Hepatocyte (in vitro differentiated cells): ENCODE data around the gene HSPBAP1. TPM values are rescaled to one million over a fixed set of nuclear protein-coding genes. Genes with fewer than 3 reads are reported as not detected.

Experiments used
- DNase-seq: peaks from one replicate; pipeline ENCODE4 v3.0.0-alpha.2; 2016; ENCODE audit warnings: low spot score
- H2AFZ ChIP-seq: fragments of 200-600 bp; sonication (generic); 2 replicates; pipeline ENCODE4 v1.6.0; 2016; ENCODE audit warnings: antibody characterized with exemption, mild to moderate bottlenecking
- H3K27ac ChIP-seq: fragments of 200-600 bp; sonication (generic); 2 replicates; pipeline ENCODE4 v1.5.1; 2016; ENCODE audit warnings: mild to moderate bottlenecking
- H3K27me3 ChIP-seq: fragments of 200-600 bp; sonication (generic); 2 replicates; pipeline ENCODE4 v1.6.1; 2016
- H3K36me3 ChIP-seq: fragments of 200-600 bp; sonication (generic); replicated peaks from 2 replicates; pipeline ENCODE4 v1.5.1; 2016; ENCODE audit warnings: low read depth; ENCODE audit not compliant: insufficient read depth
- H3K4me1 ChIP-seq: fragments of 200-600 bp; sonication (generic); 2 replicates; pipeline ENCODE4 v1.5.1; 2016; ENCODE audit warnings: mild to moderate bottlenecking, moderate library complexity; ENCODE audit not compliant: insufficient read depth
- H3K4me2 ChIP-seq: fragments of 200-600 bp; sonication (generic); 2 replicates; pipeline ENCODE4 v1.6.0; 2016
- H3K4me3 ChIP-seq: fragments of 200-600 bp; sonication (generic); 2 replicates; pipeline ENCODE4 v1.5.1; 2016; ENCODE audit warnings: mild to moderate bottlenecking
- H3K79me2 ChIP-seq: fragments of 200-600 bp; sonication (generic); 2 replicates; pipeline ENCODE4 v1.6.0; 2017; ENCODE audit warnings: mild to moderate bottlenecking
- H3K9me2 ChIP-seq: fragments of 200-600 bp; sonication (generic); replicated peaks from 2 replicates; pipeline ENCODE4 v1.6.0; 2017; ENCODE audit warnings: mild to moderate bottlenecking; ENCODE audit not compliant: insufficient read depth
- H3K9me3 ChIP-seq: fragments of 200-600 bp; sonication (generic); 2 replicates; pipeline ENCODE4 v1.5.1; 2016; ENCODE audit warnings: low read depth, mild to moderate bottlenecking
- H4K20me1 ChIP-seq: fragments of 200-600 bp; sonication (generic); 2 replicates; pipeline ENCODE4 v1.6.0; 2016; ENCODE audit warnings: mild to moderate bottlenecking; ENCODE audit not compliant: insufficient read depth, poor library complexity, severe bottlenecking
- EZH2 ChIP-seq: fragments of 200-600 bp; sonication (generic); IDR thresholded peaks from 2 replicates; pipeline ENCODE4 v1.6.1; 2016; ENCODE audit warnings: antibody characterized with exemption, mild to moderate bottlenecking, borderline replicate concordance
- EZH2phosphoT487 ChIP-seq: fragments of 200-600 bp; sonication (generic); IDR thresholded peaks from one replicate; pipeline ENCODE4 v1.6.1; 2018; ENCODE audit warnings: antibody characterized with exemption, mild to moderate bottlenecking, low read depth, moderate library complexity; ENCODE audit not compliant: unreplicated experiment, severe bottlenecking
- WGBS: methylation state at CpG from one replicate; pipeline ENCODE4 v1.1.6; 2016; ENCODE audit warnings: low lambda C conversion rate; ENCODE audit errors: missing lambda C conversion rate; 5-methylcytosine and 5-hydroxymethylcytosine counted together
- polyA plus RNA-seq: library from polyadenylated mRNA; unstranded; fragments of >200 nt; fragmentation: Nextera tagmentation; extraction: Ambion mirVana; gene quantifications from 2 replicates; pipeline ENCODE4 v1.2.1, GENCODE V29; 2016
- total RNA-seq: library from RNA; depleted of rRNA; stranded (reverse); fragments of >200 nt; gene quantifications from 2 replicates; pipeline ENCODE4 v1.2.3, GENCODE V29; 2014
- TF ChIP-seq, protein P1 (sequence below): fragments of 200-600 bp; sonication (generic); IDR thresholded peaks from 2 replicates; pipeline ENCODE4 v1.5.1; 2016; ENCODE audit warnings: antibody characterized with exemption, mild to moderate bottlenecking; ENCODE audit not compliant: poor library complexity

The HSPBAP1 gene
- total and polyA plus RNA-seq, 2 experiments from 2014 or later, result 6.2 to 11.0 TPM

DNA sequence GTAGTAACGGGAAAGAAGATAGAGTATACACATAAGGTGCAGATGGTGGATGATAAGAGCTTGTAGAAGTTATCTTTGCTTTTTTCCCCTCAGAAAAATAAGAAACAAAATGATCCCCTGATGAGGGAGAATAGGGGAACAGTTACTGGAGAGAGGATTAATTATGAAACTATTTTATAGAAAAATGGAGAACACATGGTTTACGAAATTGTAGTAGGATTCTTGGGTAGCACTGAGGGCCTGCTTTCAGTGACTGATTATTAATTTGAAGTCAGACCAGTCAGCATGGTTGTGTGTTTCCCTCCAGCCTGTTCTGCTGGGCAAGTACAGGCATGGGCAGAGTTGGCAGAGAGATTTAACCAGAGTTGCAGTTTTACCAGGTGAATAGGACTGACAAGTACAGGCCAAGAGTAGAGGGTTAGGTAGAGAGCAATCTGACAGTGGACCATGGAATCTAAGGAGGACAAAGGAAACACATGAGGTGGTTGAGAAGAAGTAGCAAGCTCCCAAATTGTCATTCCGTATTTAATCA is 7.1 kb upstream of the HSPBAP1 start:
- WGBS, result 95% methylated on average over 3 of the region's 3 CpGs
- Histone ChIP-seq H3K27me3 (no peaks in the 10 kb centered on the region), H3K9me3 (no peaks in the 10 kb centered on the region), H3K9me2 (no peaks in the 10 kb centered on the region), H2AFZ (no peak overlapping the region), H4K20me1 (no peaks in the 10 kb centered on the region), H3K4me2 (no peak overlapping the region), H3K36me3 (no peaks in the 10 kb centered on the region), H3K27ac (no peak overlapping the region), H3K4me1 (peaks cover 11% of the 10 kb centered on the region), H3K4me3 (no peak overlapping the region), H3K79me2 (peaks cover 83% of the 10 kb centered on the region)
- TF ChIP-seq, protein P1, sequence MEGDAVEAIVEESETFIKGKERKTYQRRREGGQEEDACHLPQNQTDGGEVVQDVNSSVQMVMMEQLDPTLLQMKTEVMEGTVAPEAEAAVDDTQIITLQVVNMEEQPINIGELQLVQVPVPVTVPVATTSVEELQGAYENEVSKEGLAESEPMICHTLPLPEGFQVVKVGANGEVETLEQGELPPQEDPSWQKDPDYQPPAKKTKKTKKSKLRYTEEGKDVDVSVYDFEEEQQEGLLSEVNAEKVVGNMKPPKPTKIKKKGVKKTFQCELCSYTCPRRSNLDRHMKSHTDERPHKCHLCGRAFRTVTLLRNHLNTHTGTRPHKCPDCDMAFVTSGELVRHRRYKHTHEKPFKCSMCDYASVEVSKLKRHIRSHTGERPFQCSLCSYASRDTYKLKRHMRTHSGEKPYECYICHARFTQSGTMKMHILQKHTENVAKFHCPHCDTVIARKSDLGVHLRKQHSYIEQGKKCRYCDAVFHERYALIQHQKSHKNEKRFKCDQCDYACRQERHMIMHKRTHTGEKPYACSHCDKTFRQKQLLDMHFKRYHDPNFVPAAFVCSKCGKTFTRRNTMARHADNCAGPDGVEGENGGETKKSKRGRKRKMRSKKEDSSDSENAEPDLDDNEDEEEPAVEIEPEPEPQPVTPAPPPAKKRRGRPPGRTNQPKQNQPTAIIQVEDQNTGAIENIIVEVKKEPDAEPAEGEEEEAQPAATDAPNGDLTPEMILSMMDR, result no peak
- TF ChIP-seq EZH2phosphoT487, result no peak
- DNase-seq, result no peak

- Histone ChIP-seq H3K4me3 (no peak overlapping the region), H3K36me3 (no peaks in the 10 kb centered on the region), H2AFZ (no peak overlapping the region), H3K4me1 (peaks cover 12% of the 10 kb centered on the region), H4K20me1 (no peaks in the 10 kb centered on the region), H3K4me2 (no peak overlapping the region), H3K27me3 (no peaks in the 10 kb centered on the region), H3K9me3 (no peaks in the 10 kb centered on the region), H3K79me2 (peaks cover 82% of the 10 kb centered on the region), H3K27ac (no peak overlapping the region), H3K9me2 (no peaks in the 10 kb centered on the region)
- TF ChIP-seq, protein P1, result no peak
- TF ChIP-seq EZH2phosphoT487 (no peak), EZH2 (no peak)
- no peak for DNase-seq
- WGBS, result 95% methylated on average over 1 of the region's 1 CpG
Observed at GRCh38 chr3:122800031-122800430, 6.4 kb upstream of the HSPBAP1 start.

- H2AFZ ChIP-seq, result no peak overlapping the region
- TF ChIP-seq EZH2phosphoT487, result no peak
- TF ChIP-seq, protein P1, result no peak
- TF ChIP-seq EZH2, result no peak
- no peaks in the 10 kb centered on the region for H4K20me1 ChIP-seq
- peaks cover 12% of the 10 kb centered on the region for H3K4me1 ChIP-seq
- H3K9me2 ChIP-seq, result no peaks in the 10 kb centered on the region
- WGBS, result 19% methylated on average over 2 of the region's 2 CpGs
- peaks cover 75% of the 10 kb centered on the region for H3K79me2 ChIP-seq
- H3K27me3 ChIP-seq, result no peaks in the 10 kb centered on the region
- no peak overlapping the region for H3K4me2 ChIP-seq
- no peaks in the 10 kb centered on the region for H3K36me3 ChIP-seq
- H3K4me3 ChIP-seq, result no peak overlapping the region
- no peak for DNase-seq
- H3K27ac ChIP-seq, result no peak overlapping the region
- no peaks in the 10 kb centered on the region for H3K9me3 ChIP-seq
Observed at GRCh38 chr3:122799322-122799721, 5.7 kb upstream of the HSPBAP1 start.

DNA sequence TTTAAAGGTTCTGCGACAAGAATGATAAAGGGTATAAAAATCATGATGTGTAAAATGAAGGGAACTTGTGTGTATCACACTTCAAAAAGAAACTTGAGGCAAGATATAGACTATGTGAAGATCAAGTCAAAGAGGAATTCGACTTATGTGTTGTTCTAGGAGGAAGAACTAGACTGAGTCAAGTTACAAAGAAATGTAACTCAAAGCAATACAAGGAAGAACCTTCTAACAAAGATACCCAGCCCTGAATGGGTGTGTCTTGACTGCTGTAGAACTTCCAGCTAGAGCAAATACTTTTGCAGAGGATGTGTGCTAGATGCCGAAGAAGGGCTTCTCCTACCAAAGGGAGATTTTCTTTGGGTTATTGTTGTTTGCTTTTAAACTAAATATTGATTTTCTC is 3.7 kb upstream of the HSPBAP1 start:
- H3K4me2 ChIP-seq, result peak overlapping the region; percentile 90
- H3K27ac ChIP-seq, result no peak overlapping the region
- H3K9me3 ChIP-seq, result no peaks in the 10 kb centered on the region
- TF ChIP-seq EZH2, result no peak
- TF ChIP-seq EZH2phosphoT487, result no peak
- TF ChIP-seq, protein P1, result no peak
- H3K9me2 ChIP-seq, result no peaks in the 10 kb centered on the region
- H4K20me1 ChIP-seq, result no peaks in the 10 kb centered on the region
- no peaks in the 10 kb centered on the region for H3K36me3 ChIP-seq
- H2AFZ ChIP-seq, result no peak overlapping the region
- no peak for DNase-seq
- 87% methylated on average over 3 of the region's 3 CpGs for WGBS
- peaks cover 12% of the 10 kb centered on the region for H3K4me1 ChIP-seq
- no peak overlapping the region for H3K4me3 ChIP-seq
- H3K79me2 ChIP-seq, result peaks cover 72% of the 10 kb centered on the region
- no peaks in the 10 kb centered on the region for H3K27me3 ChIP-seq
